ENCODE data around the gene C16orf90. TPM values are rescaled to one million over a fixed set of nuclear protein-coding genes. Genes with fewer than 3 reads are reported as not detected.
A peak's percentile ranks its signal among the peaks of the same experiment; 100 is the strongest.

C16orf90 gene
- total RNA-seq, 6 donors from 2014 or later: not detected

- ATAC-seq (ENCODE audit: low FRiP score in 2 of 2): no peak
- 97 to 98% methylated on average over 16 of the region's 16 CpGs for WGBS, 2 donors
- no peaks in the 10 kb centered on the region for H3K9me3 ChIP-seq
- peak in 1 of 2 donors; percentile 57 for DNase-seq
- no peak for TF ChIP-seq POLR2AphosphoS5 (IDR thresholded peaks at IDR 0.05)
- TF ChIP-seq CTCF (IDR thresholded peaks at IDR 0.05): no peak
- TF ChIP-seq POLR2A (IDR thresholded peaks at IDR 0.05): no peak
- TF ChIP-seq EP300 (IDR thresholded peaks at IDR 0.05): no peak
- H3K27me3 ChIP-seq: no peaks in the 10 kb centered on the region
- no peak overlapping the region for H3K27ac ChIP-seq
- H3K4me3 ChIP-seq: no peak overlapping the region
- peaks cover 13 to 26% (median 19%) of the 10 kb centered on the region in 4 donors for H3K4me1 ChIP-seq
- H3K36me3 ChIP-seq: no peaks in the 10 kb centered on the region
These were observed 3.7 kb upstream of the C16orf90 start for GRCh38 chr16:3498988-3499387.

GRCh38 chr16:3497771-3498170 lies 2.5 kb upstream of the C16orf90 start:
- WGBS, 2 donors: 88 to 97% methylated on average over 4 of the region's 4 CpGs
- DNase-seq (no peak), ATAC-seq (ENCODE audit: low FRiP score in 2 of 2) (no peak)
- H3K36me3 ChIP-seq: no peaks in the 10 kb centered on the region
- H3K27me3 ChIP-seq: no peaks in the 10 kb centered on the region
- TF ChIP-seq CTCF (IDR thresholded peaks at IDR 0.05): no peak
- no peak for TF ChIP-seq POLR2A (IDR thresholded peaks at IDR 0.05)
- no peak for TF ChIP-seq EP300 (IDR thresholded peaks at IDR 0.05)
- TF ChIP-seq POLR2AphosphoS5 (IDR thresholded peaks at IDR 0.05): no peak
- no peaks in the 10 kb centered on the region for H3K9me3 ChIP-seq
- H3K4me3 ChIP-seq: no peak overlapping the region
- H3K4me1 ChIP-seq: peaks cover 13 to 26% (median 16%) of the 10 kb centered on the region in 4 donors
- no peak overlapping the region for H3K27ac ChIP-seq

GRCh38 chr16:3496386-3496785 lies 1.1 kb upstream of the C16orf90 start:
- DNase-seq (peak in 1 of 2 donors; percentile 70), ATAC-seq (ENCODE audit: low FRiP score in 2 of 2) (no peak)
- Histone ChIP-seq H3K36me3 (no peaks in the 10 kb centered on the region), H3K9me3 (no peaks in the 10 kb centered on the region), H3K27ac (no peak overlapping the region), H3K4me1 (peaks cover 3 to 15% (median 6%) of the 10 kb centered on the region in 4 donors), H3K27me3 (no peaks in the 10 kb centered on the region), H3K4me3 (no peak overlapping the region)
- TF ChIP-seq POLR2A (IDR thresholded peaks at IDR 0.05): no peak
- TF ChIP-seq CTCF (IDR thresholded peaks at IDR 0.05): no peak
- TF ChIP-seq POLR2AphosphoS5 (IDR thresholded peaks at IDR 0.05): no peak
- TF ChIP-seq EP300 (IDR thresholded peaks at IDR 0.05): no peak
- WGBS, 2 donors: 94 to 95% methylated on average over 28 to 30 of the region's 30 CpGs

GRCh38 chr16:3494386-3494973 lies 809 bp downstream of the C16orf90 start:
- no peaks in the 10 kb centered on the region for H3K36me3 ChIP-seq
- no peak for ATAC-seq (ENCODE audit: low FRiP score in 2 of 2)
- TF ChIP-seq CTCF (IDR thresholded peaks at IDR 0.05): no peak
- TF ChIP-seq POLR2A (IDR thresholded peaks at IDR 0.05): no peak
- TF ChIP-seq POLR2AphosphoS5 (IDR thresholded peaks at IDR 0.05): no peak
- no peak for TF ChIP-seq EP300 (IDR thresholded peaks at IDR 0.05)
- no peaks in the 10 kb centered on the region for H3K27me3 ChIP-seq
- no peak overlapping the region for H3K27ac ChIP-seq
- H3K4me3 ChIP-seq: no peak overlapping the region
- H3K9me3 ChIP-seq: no peaks in the 10 kb centered on the region
- WGBS, 2 donors: 93 to 100% methylated on average over 1 to 11 of the region's 16 CpGs
- peak in 1 of 2 donors; percentile 73 for DNase-seq
- peaks cover 0 to 8% (median 0%) of the 10 kb centered on the region in 4 donors for H3K4me1 ChIP-seq

GRCh38 chr16:3492356-3492755 lies 2.9 kb downstream of the C16orf90 start:
- no peak for DNase-seq
- 89% methylated on average over 7 to 10 of the region's 10 CpGs for WGBS, 2 donors
- no peak overlapping the region for H3K27ac ChIP-seq
- no peaks in the 10 kb centered on the region for H3K27me3 ChIP-seq
- peaks cover 0 to 8% (median 0%) of the 10 kb centered on the region in 4 donors for H3K4me1 ChIP-seq
- no peak for ATAC-seq (ENCODE audit: low FRiP score in 2 of 2)
- no peak overlapping the region for H3K4me3 ChIP-seq
- no peak for TF ChIP-seq CTCF (IDR thresholded peaks at IDR 0.05)
- no peak for TF ChIP-seq POLR2AphosphoS5 (IDR thresholded peaks at IDR 0.05)
- no peak for TF ChIP-seq EP300 (IDR thresholded peaks at IDR 0.05)
- H3K36me3 ChIP-seq: peaks cover 0 to 8% (median under 1%) of the 10 kb centered on the region in 4 donors
- no peaks in the 10 kb centered on the region for H3K9me3 ChIP-seq

All from upper lobe of left lung (tissue), 6 donors.